H1 (cell line): ENCODE results near the gene UPF3B.

Experiments
- ATF2 ChIP-seq: IDR thresholded peaks from 2 replicates; pipeline ENCODE4 v1.6.1; 2012; ENCODE audit warnings: low read length, inconsistent platforms
- BACH1 ChIP-seq: IDR thresholded peaks from 2 replicates; pipeline ENCODE4 v1.6.1; 2012; ENCODE audit warnings: low read length, improper control_type of control experiment
- CTCF ChIP-seq, 3 experiments: IDR thresholded peaks; 1 replicate in 2 of 3; 2 replicates in 1 of 3; pipeline versions ENCODE4 v1.5.1 to v1.6.1; 2011; ENCODE audit warnings: low read length in 3 of 3, mild to moderate bottlenecking in 3 of 3, inconsistent platforms in 2 of 3, low read depth in 1 of 3, moderate library complexity in 1 of 3; ENCODE audit not compliant: insufficient read depth in 1 of 3; ENCODE audit errors: control extremely low read depth in 1 of 3
- EZH2 ChIP-seq: fragments of 200-600 bp; sonication (generic); IDR thresholded peaks from 2 replicates; pipeline ENCODE4 v1.7.1; 2012; ENCODE audit warnings: low read depth, mild to moderate bottlenecking, moderate library complexity, low read length, inconsistent platforms; ENCODE audit not compliant: severe bottlenecking
- GABPA ChIP-seq: IDR thresholded peaks from 2 replicates; pipeline ENCODE4 v1.6.1; 2011; ENCODE audit warnings: mild to moderate bottlenecking, low read length, moderate library complexity, borderline replicate concordance; ENCODE audit not compliant: insufficient read depth
- HDAC2 ChIP-seq, 2 experiments: fragments of 300-600 bp in 1 of 2; sonication (generic) in 1 of 2; IDR thresholded peaks; 2 replicates each; pipeline ENCODE4 v1.6.1; 2011 to 2012; ENCODE audit warnings: low read depth in 2 of 2, low read length in 2 of 2, mild to moderate bottlenecking in 2 of 2, moderate library complexity in 2 of 2, borderline replicate concordance in 1 of 2, inconsistent platforms in 1 of 2
- KDM1A ChIP-seq: fragments of 200-600, 300-600 bp; sonication (generic); IDR thresholded peaks from 2 replicates; pipeline ENCODE4 v1.7.1; 2016; ENCODE audit warnings: mild to moderate bottlenecking, low read length, borderline replicate concordance
- MAFK ChIP-seq: IDR thresholded peaks from 2 replicates; pipeline ENCODE4 v1.6.1; 2012; ENCODE audit warnings: low read depth, mild to moderate bottlenecking, improper control_type of control experiment, low read length
- POLR2A ChIP-seq, 2 experiments: IDR thresholded peaks; 1 replicate in 1 of 2; 2 replicates in 1 of 2; pipeline ENCODE4 v1.6.1; 2011; ENCODE audit warnings: low read depth in 2 of 2, low read length in 2 of 2, mild to moderate bottlenecking in 2 of 2; ENCODE audit errors: control extremely low read depth in 1 of 2
- SAP30 ChIP-seq: fragments of 300-600 bp; sonication (generic); IDR thresholded peaks from 2 replicates; pipeline ENCODE4 v1.7.1; 2012; ENCODE audit warnings: low read length, moderate library complexity, mild to moderate bottlenecking, inconsistent platforms; ENCODE audit not compliant: insufficient read depth, insufficient replicate concordance
- TAF1 ChIP-seq: IDR thresholded peaks from 2 replicates; pipeline ENCODE4 v1.6.1; 2011; ENCODE audit warnings: mild to moderate bottlenecking, low read depth, low read length

GRCh38 chrX:119878740-119879139 lies 26.0 kb upstream of the UPF3B start:
- TF ChIP-seq POLR2A (IDR thresholded peaks at IDR 0.05; ENCODE audit: control extremely low read depth in 1 of 2, low read depth in 2 of 2, low read length in 2 of 2) (no peak), ATF2 (no peak), MAFK (no peak), HDAC2 (IDR thresholded peaks at IDR 0.05; ENCODE audit: borderline replicate concordance in 1 of 2, low read depth in 2 of 2, low read length in 2 of 2) (no peak), TAF1 (no peak), KDM1A (no peak), GABPA (no peak), CTCF (IDR thresholded peaks at IDR 0.05; ENCODE audit: control extremely low read depth in 1 of 3, insufficient read depth in 1 of 3, low read depth in 1 of 3, low read length in 3 of 3) (no peak), BACH1 (no peak), EZH2 (no peak), SAP30 (no peak)
